BJ (cell line): ENCODE measurements around the gene VPS50. TPM values are rescaled to one million over a fixed set of nuclear protein-coding genes. Genes with fewer than 3 reads are reported as not detected.

ENCODE experiments used
- CTCF ChIA-PET: fragments of 350-600 bp; formaldehyde crosslinking; extraction: SDS; loops from one replicate; lab custom pipeline; 2021; ENCODE audit warnings: antibody characterized with exemption, inconsistent platforms; lab: Yijun Ruan, JAX
- POLR2A ChIA-PET: fragments of 300-600 bp; sonication (Branson Sonifier 250); formaldehyde crosslinking; extraction: SDS; loops from one replicate; lab custom pipeline; 2021; ENCODE audit warnings: antibody characterized with exemption; lab: Charles Lee
- DNase-seq: peaks from one replicate; pipeline ENCODE4 v3.0.0-alpha.2; 2011; ENCODE audit warnings: low read depth
- H3K27me3 ChIP-seq: 2 replicates; pipeline ENCODE4 v1.6.0; 2011; ENCODE audit warnings: low read length; ENCODE audit not compliant: control insufficient read depth, insufficient read depth
- H3K36me3 ChIP-seq: 2 replicates; pipeline ENCODE4 v1.5.1; 2011; ENCODE audit warnings: low read length; ENCODE audit not compliant: control insufficient read depth, insufficient read depth
- H3K4me3 ChIP-seq: 2 replicates; pipeline ENCODE4 v1.5.1; 2011; ENCODE audit warnings: low read depth, mild to moderate bottlenecking, control low read depth, low read length
- CTCF ChIP-seq: IDR thresholded peaks from 2 replicates; pipeline ENCODE4 v1.5.1; 2011; ENCODE audit warnings: low read depth, mild to moderate bottlenecking, control low read depth, inconsistent platforms, low read length, moderate library complexity; ENCODE audit not compliant: insufficient read depth
- polyA plus RNA-seq: library from polyadenylated mRNA; depleted of rRNA; stranded (reverse); fragments of >200 nt; gene quantifications from 2 replicates; pipeline ENCODE4 v1.2.3, GENCODE V29; 2011

VPS50 gene
- polyA plus RNA-seq, 1 experiment: 10.9 TPM

DNA sequence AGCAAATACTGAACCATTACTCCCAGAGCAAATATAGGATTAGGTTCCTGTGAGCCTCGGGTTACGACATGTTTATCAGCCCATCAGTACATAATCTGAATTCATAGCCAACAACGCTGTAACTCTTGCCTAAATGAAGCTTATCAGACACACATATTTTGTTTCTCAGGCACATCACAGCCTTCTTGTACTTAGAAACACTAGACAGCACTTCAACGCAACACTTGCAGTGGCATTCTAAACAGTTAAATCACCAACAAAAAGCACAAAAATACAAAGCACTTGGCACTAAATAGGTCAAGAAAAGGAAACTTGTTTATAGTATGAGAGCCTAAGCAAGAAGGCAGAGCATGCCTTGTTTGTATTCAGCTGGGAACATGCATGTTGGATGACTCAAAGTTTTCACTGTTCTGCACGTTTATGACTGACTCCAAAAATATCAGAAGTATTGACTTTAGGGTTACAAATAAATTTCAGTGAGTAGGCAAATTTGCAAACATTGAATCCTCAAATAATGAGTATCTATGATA, 75.0 kb downstream of the VPS50 start:
- ChIA-PET POLR2A (no interaction called here), CTCF (interaction anchor here (2.0 kb wide), 1 partner anchor 10 kb away, joined by 8 read pairs; no protein-coding TSS in a partner anchor)
- H3K27me3 ChIP-seq: no peaks in the 10 kb centered on the region
- no peak overlapping the region for H3K4me3 ChIP-seq
- no peak for TF ChIP-seq CTCF
- peak; percentile 70 for DNase-seq
- no peaks in the 10 kb centered on the region for H3K36me3 ChIP-seq

DNA sequence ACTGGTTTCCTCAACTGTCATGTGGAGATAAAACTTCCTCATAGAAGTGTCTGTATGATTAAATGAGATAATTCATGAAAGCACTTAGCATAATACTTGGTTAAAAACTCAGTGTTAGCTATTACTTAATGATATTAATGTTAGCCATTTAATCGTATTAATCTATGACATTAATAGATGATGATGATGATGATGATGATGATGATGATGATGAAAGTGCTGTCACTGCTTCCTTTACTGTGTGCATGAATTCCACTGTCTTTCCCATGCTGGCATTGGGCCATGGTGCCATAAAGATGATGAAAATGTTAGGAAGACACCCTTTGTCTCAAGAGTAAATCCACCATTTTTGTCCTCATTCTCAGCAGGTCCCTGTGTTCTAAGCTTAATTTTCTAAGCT, 75.8 kb downstream of the VPS50 start:
- no peaks in the 10 kb centered on the region for H3K27me3 ChIP-seq
- H3K36me3 ChIP-seq: no peaks in the 10 kb centered on the region
- no peak for TF ChIP-seq CTCF
- DNase-seq: no peak
- POLR2A ChIA-PET: interaction anchor here (0.7 kb wide), 1 partner anchor 19 kb away, joined by 7 read pairs; no protein-coding TSS in a partner anchor
- CTCF ChIA-PET: interaction anchor here (2.0 kb wide), 1 partner anchor 9 kb away, joined by 8 read pairs; no protein-coding TSS in a partner anchor
- no peak overlapping the region for H3K4me3 ChIP-seq

- POLR2A ChIA-PET: no interaction called here
- Histone ChIP-seq H3K4me3 (no peak overlapping the region), H3K36me3 (no peaks in the 10 kb centered on the region), H3K27me3 (no peaks in the 10 kb centered on the region)
- CTCF ChIA-PET: no interaction called here
- no peak for DNase-seq
- no peak for TF ChIP-seq CTCF
Measured at GRCh38 chr7:93310346-93310745, 78.2 kb downstream of the VPS50 start.

DNA sequence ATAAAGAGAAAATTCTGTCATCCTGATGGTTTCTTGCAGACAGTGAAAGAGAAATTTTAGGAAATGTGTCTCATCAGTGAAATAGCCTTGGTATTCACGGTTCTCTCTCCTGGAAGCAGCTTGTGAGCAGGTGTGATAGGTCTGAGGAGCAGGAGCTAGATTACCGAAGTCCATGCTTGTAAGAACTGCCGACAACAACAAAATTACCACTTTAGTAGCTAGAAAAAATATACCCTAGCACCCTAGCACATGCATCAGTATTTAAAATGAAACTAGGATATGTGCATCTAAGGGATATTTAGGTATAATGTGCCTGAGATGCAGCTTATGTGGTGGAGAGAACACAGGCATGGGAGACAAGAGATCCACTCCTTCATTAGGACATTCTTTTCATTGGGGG, 82.3 kb downstream of the VPS50 start:
- DNase-seq: no peak
- POLR2A ChIA-PET: no interaction called here
- no peak overlapping the region for H3K4me3 ChIP-seq
- H3K27me3 ChIP-seq: no peaks in the 10 kb centered on the region
- no peak for TF ChIP-seq CTCF
- CTCF ChIA-PET: no interaction called here
- no peaks in the 10 kb centered on the region for H3K36me3 ChIP-seq

DNA sequence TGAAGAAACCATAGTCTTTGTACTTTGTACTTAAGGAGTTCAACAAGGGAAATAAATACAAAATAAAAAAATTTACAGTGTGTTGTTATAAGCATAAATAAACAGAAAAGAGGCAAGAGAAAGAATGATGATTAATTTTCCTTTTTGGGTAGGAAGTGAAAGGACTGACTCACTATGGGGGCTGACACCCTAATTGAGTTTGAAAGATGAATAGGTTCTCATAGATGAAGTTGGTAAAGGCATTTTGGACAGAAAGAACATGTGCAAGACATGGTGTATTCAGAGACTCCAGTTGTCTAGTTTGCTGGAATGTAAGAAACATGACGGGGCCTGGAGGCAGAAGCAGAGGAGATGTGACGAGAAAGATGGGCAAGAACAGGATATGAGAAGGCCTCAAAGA, 83.7 kb downstream of the VPS50 start:
- H3K27me3 ChIP-seq: no peaks in the 10 kb centered on the region
- no peaks in the 10 kb centered on the region for H3K36me3 ChIP-seq
- POLR2A ChIA-PET: interaction anchor here (0.7 kb wide), 1 partner anchor 84 kb away, joined by 11 read pairs; the partner anchor contains the start of gene VPS50
- CTCF ChIA-PET: interaction anchor here (1.0 to 2.6 kb wide), 2 partner anchors 8 to 9 kb away, joined by 3 to 8 read pairs; no protein-coding TSS in a partner anchor
- H3K4me3 ChIP-seq: no peak overlapping the region
- DNase-seq: no peak
- TF ChIP-seq CTCF: no peak
